Activated CD8-positive, alpha-beta memory T cell treated with anti-CD3 and anti-CD28 coated beads, Interleukin-2, amount 50 U/mL, for 24 hours (primary cell): ENCODE results near the gene MYEF2.

Experiments
- DNase-seq: peaks from one replicate; pipeline ENCODE4 v3.0.0-alpha.2; 2020; ENCODE audit errors: extremely low read depth

The MYEF2 gene

DNA sequence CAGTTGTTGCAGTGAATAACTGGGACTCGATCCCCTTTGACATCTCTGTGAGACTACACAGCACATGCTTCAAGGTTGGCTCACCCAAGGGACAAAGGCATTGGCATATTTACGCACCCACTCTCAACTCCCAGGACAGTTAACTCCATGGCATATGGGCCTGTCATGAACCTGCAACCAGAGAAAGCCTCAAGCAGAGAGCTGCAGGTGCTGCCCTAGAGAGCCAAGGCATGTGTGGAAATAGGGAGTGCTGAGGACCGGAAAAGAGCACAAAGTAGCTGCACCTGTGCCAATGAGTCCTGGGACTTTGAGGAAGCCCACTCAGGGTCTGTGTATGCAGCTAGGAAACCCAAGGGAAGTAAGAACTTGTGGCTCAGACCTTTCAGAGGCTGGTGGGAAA, 90.3 kb downstream of the MYEF2 start:
- no peak for DNase-seq

GRCh38 chr15:48086576-48086975, 91.5 kb downstream of the MYEF2 start:
- DNase-seq = no peak

DNA sequence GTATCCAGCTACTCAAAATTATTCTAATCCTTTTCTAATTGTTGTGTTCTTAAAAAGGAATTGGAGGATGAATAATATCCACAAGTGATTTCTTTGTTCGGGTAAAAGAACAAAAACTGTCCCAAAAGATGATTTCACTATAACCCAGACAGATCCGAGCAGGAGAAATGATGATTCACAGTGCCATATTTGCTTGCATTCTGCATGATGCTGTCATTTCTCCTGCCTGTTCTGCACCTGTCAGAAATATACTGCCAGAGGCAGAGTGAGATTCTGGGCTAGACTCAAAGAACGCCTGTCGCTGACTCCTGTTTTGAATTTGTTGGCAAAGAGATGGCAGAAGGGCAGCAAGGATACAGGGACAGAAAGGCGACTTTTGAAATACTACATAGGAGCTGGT, 92.0 kb downstream of the MYEF2 start:
- DNase-seq = no peak

DNA sequence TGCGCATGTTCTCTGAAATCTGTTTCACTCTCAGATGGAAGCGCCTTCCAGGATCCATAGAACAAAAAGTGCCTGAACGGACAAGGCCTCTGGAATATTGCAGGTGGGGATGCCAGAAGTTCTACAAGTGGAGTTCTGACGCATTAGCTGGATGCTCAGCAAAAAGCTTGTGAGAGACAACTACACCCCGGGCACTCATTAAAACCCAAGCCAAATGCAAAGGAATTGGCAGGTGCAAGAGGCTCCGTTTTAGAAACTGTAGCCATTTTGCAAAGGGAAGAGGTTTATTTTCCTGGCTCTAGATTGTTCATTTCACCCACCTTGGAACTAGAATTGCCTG, 92.5 kb downstream of the MYEF2 start:
- DNase-seq = no peak

DNA sequence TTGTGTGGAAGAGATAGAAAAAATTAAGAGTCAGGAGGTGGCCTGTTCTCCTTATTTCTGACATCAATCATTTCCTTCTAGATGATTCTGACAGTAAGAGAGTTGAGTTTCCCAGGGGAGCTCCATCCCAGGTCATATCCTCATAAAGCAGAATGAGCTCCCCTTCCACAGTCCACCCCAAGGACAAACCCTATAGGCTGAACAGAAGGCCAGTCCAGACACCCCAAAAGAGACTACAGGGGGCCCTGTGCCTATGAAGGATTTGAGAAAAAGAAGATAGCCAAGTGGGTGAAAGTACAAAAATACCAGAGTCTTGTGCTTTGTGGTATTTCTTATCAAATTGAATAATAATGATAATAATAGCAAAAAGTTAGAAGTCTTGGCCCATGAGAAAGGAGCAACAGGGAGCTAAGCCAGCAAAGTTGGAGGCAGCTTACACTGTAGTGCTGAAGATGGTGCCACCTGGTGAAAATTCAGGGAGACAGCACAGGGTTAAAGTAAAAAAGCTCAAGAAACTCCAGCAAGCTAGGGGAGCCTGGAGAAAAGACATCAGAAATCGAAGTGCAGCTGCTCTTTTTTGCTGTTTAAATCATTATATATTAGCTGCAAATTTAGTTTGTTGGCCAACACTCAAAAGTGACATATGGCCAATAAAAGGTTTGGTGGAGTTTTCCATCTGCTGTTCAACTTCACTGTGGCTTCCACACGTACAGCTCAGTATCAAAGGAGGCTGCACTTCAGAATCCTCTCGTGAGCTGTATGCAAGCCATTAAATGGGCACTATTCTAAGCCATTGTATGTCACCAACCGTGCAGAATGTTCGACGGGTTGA, 93.1 kb downstream of the MYEF2 start:
- DNase-seq = no peak
